Pons (tissue), 1 donor: ENCODE measurements around the gene PLCH1.

ENCODE experiments used
- DNase-seq: peaks from one replicate; pipeline ENCODE4 v3.0.0-alpha.2; 2016; ENCODE audit warnings: low spot score

Gene PLCH1

GRCh38 chr3:155457591-155457990 is 287.3 kb downstream of the PLCH1 start:
- DNase-seq, result no peak

DNA sequence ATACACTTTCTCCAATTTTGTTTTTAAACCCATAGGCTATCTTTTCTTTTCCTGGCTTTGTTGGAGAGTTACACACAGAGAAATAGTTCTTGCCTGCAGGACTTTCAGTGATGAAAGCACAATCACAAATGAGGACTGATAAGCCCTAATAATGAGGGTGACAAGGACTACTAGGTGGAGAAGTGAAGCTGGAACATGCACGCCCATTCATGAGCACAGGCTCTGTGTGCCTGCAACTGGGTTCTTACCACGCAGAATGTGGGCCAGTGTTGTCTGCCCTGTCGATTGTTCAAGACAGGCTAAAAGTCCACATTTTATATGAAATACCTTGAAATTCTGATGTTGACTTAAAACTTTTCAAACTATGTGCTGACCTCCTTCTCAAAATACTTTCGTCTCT is 289.1 kb downstream of the PLCH1 start:
- no peak for DNase-seq

GRCh38 chr3:155453512-155453911 is 291.4 kb downstream of the PLCH1 start:
- DNase-seq, result no peak

DNA sequence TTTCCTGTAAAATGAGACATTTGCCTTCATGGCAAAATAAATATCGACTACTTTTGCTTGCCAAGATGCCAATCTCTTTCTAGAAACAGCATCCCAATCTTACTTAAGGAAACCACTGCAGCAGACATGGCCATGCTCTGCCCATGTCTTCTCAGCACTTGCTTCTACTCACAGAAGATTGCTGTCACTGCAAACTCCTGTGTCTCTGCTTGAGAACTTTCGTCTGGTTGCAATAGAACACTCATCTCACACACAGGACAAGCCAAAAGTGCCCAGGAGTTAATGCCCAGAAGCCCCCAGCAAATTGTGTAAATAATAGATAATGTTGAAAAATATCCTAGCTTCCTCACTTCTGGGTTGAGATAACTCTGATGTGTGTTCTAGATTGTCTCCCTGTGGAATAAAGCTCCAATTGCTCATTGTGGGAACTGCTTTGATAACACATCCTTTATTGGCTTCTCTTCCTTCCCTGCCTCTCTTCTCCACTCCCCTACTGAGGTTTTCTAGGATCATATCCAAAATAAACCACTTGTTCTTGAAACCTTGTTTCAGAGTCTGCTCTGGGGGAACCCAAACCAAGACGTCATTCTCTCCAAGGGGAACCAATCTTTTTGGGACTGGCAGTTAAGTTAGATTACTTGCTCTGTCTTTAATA is 295.1 kb downstream of the PLCH1 start:
- peak; percentile 20 for DNase-seq

DNA sequence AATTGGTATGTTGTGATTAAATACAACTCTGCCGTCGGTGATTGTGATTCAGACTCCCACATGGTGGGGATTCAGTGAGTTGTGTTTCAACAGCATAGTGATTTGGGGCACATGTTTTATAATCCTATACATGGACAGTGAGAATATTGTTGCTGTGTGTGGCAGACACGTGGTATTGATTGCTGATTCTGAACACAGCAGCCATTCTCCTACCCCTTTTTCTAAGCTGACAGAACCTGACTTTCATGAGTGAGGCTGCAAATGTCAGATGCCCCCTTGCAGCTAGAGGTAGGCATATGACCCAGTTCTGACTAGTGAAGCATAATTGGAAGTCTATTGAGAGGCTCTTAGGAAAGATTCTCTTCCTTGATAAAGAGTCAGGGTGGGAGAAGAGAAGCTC is 296.3 kb downstream of the PLCH1 start:
- DNase-seq, result no peak

- DNase-seq, result no peak
Measured at GRCh38 chr3:155446366-155446765, 298.5 kb downstream of the PLCH1 start.

DNA sequence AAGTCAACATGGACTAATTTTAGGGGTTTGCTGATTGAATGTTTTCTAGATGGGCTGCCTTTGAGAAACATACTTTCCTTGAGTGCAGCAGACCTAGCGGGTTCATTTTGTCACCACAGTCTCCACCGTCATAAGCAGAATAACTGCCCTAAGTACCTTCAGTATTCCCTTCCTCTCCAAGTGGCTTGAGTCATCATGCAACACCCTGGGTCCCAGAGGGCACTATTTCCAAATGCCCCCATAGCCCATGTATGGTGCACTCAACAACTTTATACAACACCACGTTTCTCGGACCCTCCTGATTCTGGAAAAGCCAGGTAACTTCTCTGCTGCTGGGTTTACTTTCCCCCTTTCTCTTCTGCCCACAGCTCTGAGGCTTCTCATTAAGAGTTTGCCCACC is 300.1 kb downstream of the PLCH1 start:
- no peak for DNase-seq

DNA sequence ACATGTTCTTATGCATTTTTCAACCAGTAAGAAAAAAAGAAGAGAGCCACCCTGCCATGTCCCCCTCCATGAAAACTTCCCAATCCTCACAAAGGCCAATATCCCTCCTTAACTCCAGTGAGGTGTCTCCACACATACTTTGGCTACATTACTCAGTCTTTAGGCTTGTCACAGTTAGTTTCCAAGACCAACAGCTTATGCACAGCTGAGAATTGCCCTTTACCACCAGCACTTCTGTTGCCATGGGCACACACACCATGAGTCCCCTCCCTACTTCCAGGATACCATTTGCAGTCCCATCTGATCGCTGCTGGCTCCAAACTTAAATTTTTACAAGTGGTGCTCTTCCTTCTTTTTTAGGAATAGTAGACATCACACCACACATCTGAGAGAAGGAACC is 301.1 kb downstream of the PLCH1 start:
- no peak for DNase-seq

GRCh38 chr3:155442072-155442471 is 302.8 kb downstream of the PLCH1 start:
- DNase-seq, result no peak

DNA sequence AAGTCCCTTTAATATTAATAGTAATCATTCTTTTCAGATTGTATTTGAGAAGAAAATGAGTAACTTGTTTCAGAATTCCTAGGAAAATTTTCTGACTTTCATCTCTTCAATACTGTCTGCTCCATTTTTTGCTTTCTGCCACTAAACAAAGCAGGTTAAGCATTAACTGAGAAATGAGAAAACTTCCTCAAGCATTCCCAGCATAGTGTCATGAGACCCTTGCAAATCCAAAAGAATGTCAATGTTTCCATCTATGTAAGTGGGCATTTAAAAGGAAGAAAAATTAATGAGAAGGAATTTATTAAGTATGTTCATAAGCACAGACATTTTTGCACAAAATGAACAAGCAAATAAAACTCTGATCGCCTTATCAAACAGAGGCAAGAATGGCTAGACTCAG is 303.4 kb downstream of the PLCH1 start:
- DNase-seq, result no peak

DNA sequence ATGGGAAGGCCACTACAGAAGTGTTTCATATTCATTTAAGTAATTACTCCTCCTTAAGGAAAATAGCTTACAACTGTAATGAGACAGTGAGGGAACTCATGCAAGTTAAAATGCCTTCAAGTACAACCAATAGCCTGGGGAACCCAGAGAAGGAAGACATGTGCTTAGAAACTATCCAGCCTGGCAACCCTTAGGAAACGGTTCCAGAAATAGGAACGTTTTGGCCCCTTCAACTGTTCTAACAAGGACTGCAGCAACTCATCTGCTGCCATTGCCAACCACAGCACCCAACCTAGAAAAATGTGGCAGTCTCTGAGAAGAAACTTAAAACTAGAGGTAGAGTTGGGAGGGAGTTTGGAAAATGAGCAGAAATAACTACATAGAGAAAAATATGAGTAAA is 303.8 kb downstream of the PLCH1 start:
- peak; percentile 8 for DNase-seq

DNA sequence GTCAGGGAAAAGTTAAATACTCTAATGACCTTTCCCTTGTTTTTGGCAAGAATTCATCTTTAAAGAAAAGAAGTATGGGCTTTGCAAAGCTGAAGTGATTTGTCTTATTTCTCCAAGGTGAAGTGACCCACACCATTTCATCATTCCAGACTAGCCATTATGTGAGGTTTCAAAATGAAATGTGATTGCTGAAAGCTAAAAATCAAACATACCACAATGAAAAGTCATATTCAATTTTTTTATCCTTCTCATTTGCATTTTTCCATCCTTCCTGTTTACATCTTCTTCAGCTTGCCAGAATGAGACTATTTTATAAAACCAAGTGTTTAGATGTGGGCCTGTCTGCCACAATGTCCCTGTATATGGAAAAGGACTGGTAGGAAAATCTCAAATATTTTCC is 309.1 kb downstream of the PLCH1 start:
- DNase-seq, result no peak

GRCh38 chr3:155431856-155432570 is 312.9 kb downstream of the PLCH1 start:
- no peak for DNase-seq

GRCh38 chr3:155428563-155428962 is 316.3 kb downstream of the PLCH1 start:
- no peak for DNase-seq

DNA sequence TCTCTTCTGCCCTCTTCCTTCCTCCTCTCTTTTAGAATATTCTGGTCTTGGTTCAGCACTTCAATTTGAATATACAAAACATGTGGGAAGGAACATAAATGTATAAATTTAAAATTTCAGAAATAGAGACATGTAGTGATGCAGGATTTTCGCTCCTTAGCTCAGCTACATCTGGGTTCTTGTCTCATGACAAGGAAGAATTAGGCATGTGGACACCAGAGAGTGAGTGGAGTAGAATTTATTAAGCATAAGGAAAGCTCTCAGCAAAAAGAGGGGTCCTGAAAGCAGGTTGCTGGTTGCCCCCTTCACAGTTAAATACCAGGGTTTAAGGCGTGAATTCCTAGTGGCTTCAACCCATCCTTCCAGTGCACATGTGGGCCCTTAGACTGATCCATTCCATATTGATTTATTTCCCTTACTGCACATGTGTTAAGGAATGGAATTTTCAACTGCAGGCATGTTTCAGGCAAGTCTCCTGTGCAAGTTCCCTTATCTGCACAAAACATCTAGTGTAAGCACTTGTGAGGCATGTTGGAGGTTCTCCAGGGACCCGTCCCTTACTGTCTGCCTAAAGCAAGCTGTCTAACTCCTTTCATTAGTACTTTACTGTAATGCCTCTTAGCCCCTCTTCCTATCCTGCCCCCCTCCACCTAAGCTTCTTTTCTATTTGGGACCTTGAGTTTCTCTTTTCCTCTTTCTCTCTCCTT is 318.2 kb downstream of the PLCH1 start:
- no peak for DNase-seq

- DNase-seq, result no peak
Measured at GRCh38 chr3:155425396-155425795, 319.5 kb downstream of the PLCH1 start.

GRCh38 chr3:155424323-155424710 is 320.6 kb downstream of the PLCH1 start:
- DNase-seq, result no peak

GRCh38 chr3:155423526-155424322 is 321.1 kb downstream of the PLCH1 start:
- no peak for DNase-seq

DNA sequence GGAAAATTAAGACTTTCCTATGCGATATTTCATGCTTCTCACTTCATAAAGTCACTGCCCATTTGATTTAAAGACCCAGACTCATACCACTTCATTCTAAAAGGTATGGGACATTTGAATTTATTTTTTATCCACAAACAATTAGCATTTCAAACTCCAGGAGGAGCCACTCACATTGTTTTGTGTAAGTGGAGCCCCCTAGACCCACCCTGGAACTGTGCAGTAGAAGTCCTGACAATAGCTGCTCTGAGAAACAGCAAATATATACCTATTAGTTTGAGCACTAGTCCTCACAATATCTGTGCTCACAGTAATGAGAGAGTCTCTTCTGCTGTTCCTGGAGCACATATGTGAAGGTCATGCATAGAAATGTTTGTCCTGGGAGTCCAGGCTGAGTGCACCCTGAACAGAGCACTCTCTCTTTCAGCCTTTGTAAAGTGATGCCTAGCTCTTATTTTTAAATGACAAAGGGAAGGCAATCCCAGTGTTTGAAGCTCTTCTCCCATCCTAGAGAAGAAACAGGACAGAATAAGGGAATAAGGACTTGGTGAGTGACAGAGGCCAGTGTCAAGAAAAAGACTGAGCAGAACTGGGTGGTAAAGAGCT is 323.9 kb downstream of the PLCH1 start:
- no peak for DNase-seq

DNA sequence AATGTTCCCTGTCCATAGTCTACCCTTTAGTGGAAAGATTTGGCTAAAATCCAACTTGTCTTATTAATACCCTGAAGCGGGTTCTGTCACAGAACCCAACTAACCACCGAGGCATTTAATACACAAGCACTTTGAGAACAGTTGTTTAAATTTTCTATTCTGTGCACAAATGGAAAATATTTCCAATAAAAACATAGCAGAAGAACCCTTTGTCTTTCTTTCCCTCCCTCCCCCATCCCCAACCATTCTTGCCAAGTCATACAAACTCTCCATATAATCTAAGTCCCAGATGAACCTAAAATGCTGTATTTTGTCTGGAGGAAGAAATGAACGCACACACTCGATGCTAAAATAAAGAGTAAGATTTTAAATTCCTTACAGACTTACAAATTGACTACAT is 324.5 kb downstream of the PLCH1 start:
- no peak for DNase-seq

GRCh38 chr3:155418407-155418806 is 326.5 kb downstream of the PLCH1 start:
- peak; percentile 20 for DNase-seq

DNA sequence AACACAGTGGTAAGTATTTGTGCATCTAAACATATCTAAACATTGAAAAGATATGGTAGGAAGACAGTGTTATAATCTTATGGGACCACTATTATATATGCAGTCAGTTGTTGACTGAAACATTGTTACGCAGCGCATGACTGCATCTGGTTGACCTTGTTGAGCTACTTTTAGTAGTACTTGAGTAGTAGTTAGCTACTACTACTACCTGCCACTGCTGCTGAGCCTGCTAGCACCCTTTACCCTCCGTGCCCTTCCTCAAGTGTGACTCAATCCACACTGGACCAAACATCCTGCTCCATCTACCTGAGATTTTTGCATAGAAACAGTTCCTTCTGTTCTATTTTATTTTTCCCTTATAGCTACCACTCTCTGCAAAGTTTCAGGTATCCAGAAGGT is 327.8 kb downstream of the PLCH1 start:
- no peak for DNase-seq
